B cell (primary cell): Measurements from ENCODE around the gene ACADS.

Source experiments
- EZH2 ChIP-seq: IDR thresholded peaks from 2 replicates; pipeline ENCODE4 v1.6.1; 2012; ENCODE audit warnings: borderline replicate concordance, low read depth, mild to moderate bottlenecking, moderate library complexity, low read length; ENCODE audit not compliant: insufficient read depth, poor library complexity, severe bottlenecking
- TF ChIP-seq, protein P1 (sequence below): fragments of 200-600 bp; IDR thresholded peaks from one replicate; pipeline ENCODE4 v1.8.0; 2022; ENCODE audit warnings: antibody characterized with exemption, mild to moderate bottlenecking

DNA sequence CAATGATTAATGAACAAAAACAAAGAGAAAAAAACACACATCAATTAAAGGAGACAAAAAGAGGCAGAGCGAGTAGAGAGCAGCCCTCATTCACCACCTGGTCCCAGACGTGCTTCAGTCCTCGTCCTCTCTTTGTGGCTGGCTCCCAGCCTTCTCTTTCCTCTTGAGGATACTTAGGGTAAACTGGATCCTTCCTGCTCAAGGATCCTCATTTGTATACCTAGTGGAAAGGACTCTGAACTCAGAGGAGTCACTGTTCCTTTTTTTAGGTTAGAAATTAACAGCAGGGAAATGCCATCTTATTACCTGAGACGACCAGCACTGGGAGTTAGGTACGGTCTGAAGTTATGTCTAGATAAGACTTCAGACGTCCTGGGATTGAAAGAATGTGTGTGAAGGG is 29.0 kb upstream of the ACADS start:
- TF ChIP-seq, protein P1, sequence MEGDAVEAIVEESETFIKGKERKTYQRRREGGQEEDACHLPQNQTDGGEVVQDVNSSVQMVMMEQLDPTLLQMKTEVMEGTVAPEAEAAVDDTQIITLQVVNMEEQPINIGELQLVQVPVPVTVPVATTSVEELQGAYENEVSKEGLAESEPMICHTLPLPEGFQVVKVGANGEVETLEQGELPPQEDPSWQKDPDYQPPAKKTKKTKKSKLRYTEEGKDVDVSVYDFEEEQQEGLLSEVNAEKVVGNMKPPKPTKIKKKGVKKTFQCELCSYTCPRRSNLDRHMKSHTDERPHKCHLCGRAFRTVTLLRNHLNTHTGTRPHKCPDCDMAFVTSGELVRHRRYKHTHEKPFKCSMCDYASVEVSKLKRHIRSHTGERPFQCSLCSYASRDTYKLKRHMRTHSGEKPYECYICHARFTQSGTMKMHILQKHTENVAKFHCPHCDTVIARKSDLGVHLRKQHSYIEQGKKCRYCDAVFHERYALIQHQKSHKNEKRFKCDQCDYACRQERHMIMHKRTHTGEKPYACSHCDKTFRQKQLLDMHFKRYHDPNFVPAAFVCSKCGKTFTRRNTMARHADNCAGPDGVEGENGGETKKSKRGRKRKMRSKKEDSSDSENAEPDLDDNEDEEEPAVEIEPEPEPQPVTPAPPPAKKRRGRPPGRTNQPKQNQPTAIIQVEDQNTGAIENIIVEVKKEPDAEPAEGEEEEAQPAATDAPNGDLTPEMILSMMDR, result no peak
- TF ChIP-seq EZH2, result no peak
